ENCODE measurements around the gene PGAP1. TPM values are rescaled to one million over a fixed set of nuclear protein-coding genes. Genes with fewer than 3 reads are reported as not detected.

Gene PGAP1
- total and polyA plus RNA-seq, 4 experiments from 2014 or later: 0.43 to 9.1 (median 4.5) TPM

GRCh38 chr2:196839574-196839973 lies 86.9 kb downstream of the PGAP1 start:
- no peaks in the 10 kb centered on the region for H3K4me1 ChIP-seq (ENCODE audit: insufficient read depth, low read length)
- no peaks in the 10 kb centered on the region for H3K27me3 Mint-ChIP-seq
- no peak overlapping the region for H3K4me3 Mint-ChIP-seq
- no peak overlapping the region for H3K4me3 ChIP-seq (ENCODE audit: low read length in 2 of 2)
- intact Hi-C loops (cut with micrococcal nuclease): no loop called here
- no peak overlapping the region for H3K27ac ChIP-seq (ENCODE audit: low read depth, low read length)
- H3K9me3 Mint-ChIP-seq: no peaks in the 10 kb centered on the region
- H3K4me1 Mint-ChIP-seq: no peaks in the 10 kb centered on the region
- H3K27ac Mint-ChIP-seq: peak overlapping the region in 1 of 7 donors; percentile 3
- H3K9me3 ChIP-seq (ENCODE audit: control insufficient read depth in 1 of 2, low read length in 2 of 2): no peaks in the 10 kb centered on the region
- H3K36me3 Mint-ChIP-seq: peaks cover 21 to 25% of the 10 kb centered on the region in 2 donors
- ChIA-PET POLR2A (ENCODE audit: partially characterized antibody) (no interaction called here), CTCF (ENCODE audit: partially characterized antibody) (no interaction called here)
- H3K36me3 ChIP-seq (ENCODE audit: insufficient read depth, low read length): peaks cover 4% of the 10 kb centered on the region
- no peaks in the 10 kb centered on the region for H3K27me3 ChIP-seq (ENCODE audit: insufficient read depth, low read length)
- no peak for DNase-seq

- peaks cover 4% of the 10 kb centered on the region for H3K36me3 ChIP-seq (ENCODE audit: insufficient read depth, low read length)
- POLR2A ChIA-PET (ENCODE audit: partially characterized antibody): no interaction called here
- no peak for DNase-seq
- H3K4me1 Mint-ChIP-seq: no peaks in the 10 kb centered on the region
- no peaks in the 10 kb centered on the region for H3K9me3 ChIP-seq (ENCODE audit: control insufficient read depth in 1 of 2, low read length in 2 of 2)
- H3K9me3 Mint-ChIP-seq: no peaks in the 10 kb centered on the region
- no peak overlapping the region for H3K27ac Mint-ChIP-seq
- peaks cover 15 to 21% of the 10 kb centered on the region in 2 donors for H3K36me3 Mint-ChIP-seq
- no peaks in the 10 kb centered on the region for H3K27me3 Mint-ChIP-seq
- intact Hi-C loops (cut with micrococcal nuclease): no loop called here
- CTCF ChIA-PET (ENCODE audit: partially characterized antibody): no interaction called here
- H3K4me3 ChIP-seq (ENCODE audit: low read length in 2 of 2): no peak overlapping the region
- H3K4me3 Mint-ChIP-seq: no peak overlapping the region
- H3K27ac ChIP-seq (ENCODE audit: low read depth, low read length): no peak overlapping the region
- no peaks in the 10 kb centered on the region for H3K27me3 ChIP-seq (ENCODE audit: insufficient read depth, low read length)
- no peaks in the 10 kb centered on the region for H3K4me1 ChIP-seq (ENCODE audit: insufficient read depth, low read length)
These were observed 90.1 kb downstream of the PGAP1 start for GRCh38 chr2:196836440-196836839.

DNA sequence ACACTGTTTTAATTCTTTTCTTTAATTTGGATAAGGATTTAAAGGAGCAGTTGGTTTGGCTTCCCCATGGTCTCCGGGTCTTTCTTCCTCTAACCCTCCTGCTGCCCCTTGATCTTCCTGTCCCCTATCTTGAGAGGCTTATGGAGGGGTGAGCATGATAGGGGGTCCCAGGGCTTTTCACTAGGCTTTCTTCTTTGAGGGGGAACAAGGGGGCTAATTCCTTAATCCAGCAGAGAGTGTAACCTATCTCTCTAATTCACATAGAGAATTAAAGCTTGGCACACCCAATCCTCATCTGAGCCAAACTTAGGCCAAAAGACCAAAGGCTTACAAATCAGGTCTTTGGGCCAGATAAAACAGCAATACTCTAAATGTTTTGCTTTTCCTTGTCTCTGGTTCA lies 95.8 kb downstream of the PGAP1 start:
- no peak overlapping the region for H3K4me3 Mint-ChIP-seq
- no peaks in the 10 kb centered on the region for H3K27me3 ChIP-seq (ENCODE audit: insufficient read depth, low read length)
- no peaks in the 10 kb centered on the region for H3K4me1 ChIP-seq (ENCODE audit: insufficient read depth, low read length)
- H3K27ac ChIP-seq (ENCODE audit: low read depth, low read length): no peak overlapping the region
- H3K36me3 ChIP-seq (ENCODE audit: insufficient read depth, low read length): no peaks in the 10 kb centered on the region
- no peak for DNase-seq
- CTCF ChIA-PET (ENCODE audit: partially characterized antibody): no interaction called here
- no peaks in the 10 kb centered on the region for H3K36me3 Mint-ChIP-seq
- POLR2A ChIA-PET (ENCODE audit: partially characterized antibody): no interaction called here
- peaks cover 0 to 4% (median under 1%) of the 10 kb centered on the region in 4 donors for H3K4me1 Mint-ChIP-seq
- intact Hi-C loops (cut with micrococcal nuclease): no loop called here
- no peaks in the 10 kb centered on the region for H3K27me3 Mint-ChIP-seq
- no peaks in the 10 kb centered on the region for H3K9me3 Mint-ChIP-seq
- no peaks in the 10 kb centered on the region for H3K9me3 ChIP-seq (ENCODE audit: control insufficient read depth in 1 of 2, low read length in 2 of 2)
- no peak overlapping the region for H3K27ac Mint-ChIP-seq
- no peak overlapping the region for H3K4me3 ChIP-seq (ENCODE audit: low read length in 2 of 2)

- H3K9me3 ChIP-seq (ENCODE audit: control insufficient read depth in 1 of 2, low read length in 2 of 2): no peaks in the 10 kb centered on the region
- no peak overlapping the region for H3K4me3 Mint-ChIP-seq
- H3K27ac Mint-ChIP-seq: peak overlapping the region in 1 of 7 donors; percentile 71
- no peak overlapping the region for H3K27ac ChIP-seq (ENCODE audit: low read depth, low read length)
- H3K36me3 ChIP-seq (ENCODE audit: insufficient read depth, low read length): no peaks in the 10 kb centered on the region
- H3K36me3 Mint-ChIP-seq: no peaks in the 10 kb centered on the region
- H3K4me1 Mint-ChIP-seq: peaks cover 0 to 4% (median 1%) of the 10 kb centered on the region in 4 donors
- no peaks in the 10 kb centered on the region for H3K27me3 ChIP-seq (ENCODE audit: insufficient read depth, low read length)
- H3K4me1 ChIP-seq (ENCODE audit: insufficient read depth, low read length): no peaks in the 10 kb centered on the region
- CTCF ChIA-PET (ENCODE audit: partially characterized antibody): no interaction called here
- intact Hi-C loops (cut with micrococcal nuclease): no loop called here
- POLR2A ChIA-PET (ENCODE audit: partially characterized antibody): no interaction called here
- no peak overlapping the region for H3K4me3 ChIP-seq (ENCODE audit: low read length in 2 of 2)
- H3K9me3 Mint-ChIP-seq: no peaks in the 10 kb centered on the region
- H3K27me3 Mint-ChIP-seq: peaks cover 0 to 8% of the 10 kb centered on the region in 2 donors
- no peak for DNase-seq
These were observed 99.2 kb downstream of the PGAP1 start for GRCh38 chr2:196827356-196827755.

GRCh38 chr2:196823750-196824522 lies 102.6 kb downstream of the PGAP1 start:
- Histone ChIP-seq H3K27ac (ENCODE audit: low read depth, low read length) (no peak overlapping the region), H3K4me3 (ENCODE audit: low read length in 2 of 2) (no peak overlapping the region), H3K9me3 (ENCODE audit: control insufficient read depth in 1 of 2, low read length in 2 of 2) (no peaks in the 10 kb centered on the region), H3K4me1 (ENCODE audit: insufficient read depth, low read length) (no peaks in the 10 kb centered on the region), H3K36me3 (ENCODE audit: insufficient read depth, low read length) (no peaks in the 10 kb centered on the region), H3K27me3 (ENCODE audit: insufficient read depth, low read length) (no peaks in the 10 kb centered on the region)
- intact Hi-C loops (cut with micrococcal nuclease): no loop called here
- Mint-ChIP-seq H3K36me3 (peaks cover 0 to 5% of the 10 kb centered on the region in 2 donors), H3K9me3 (peaks cover 2 to 20% (median 12%) of the 10 kb centered on the region in 8 donors), H3K4me3 (no peak overlapping the region), H3K27me3 (peaks cover 11 to 31% of the 10 kb centered on the region in 2 donors), H3K4me1 (peaks cover 0 to 4% (median 1%) of the 10 kb centered on the region in 4 donors), H3K27ac (no peak overlapping the region)
- POLR2A ChIA-PET (ENCODE audit: partially characterized antibody): no interaction called here
- CTCF ChIA-PET (ENCODE audit: partially characterized antibody): no interaction called here
- no peak for DNase-seq

- Mint-ChIP-seq H3K9me3 (peaks cover 2 to 41% (median 26%) of the 10 kb centered on the region in 8 donors), H3K27ac (no peak overlapping the region), H3K4me3 (no peak overlapping the region), H3K36me3 (peaks cover 0 to 5% of the 10 kb centered on the region in 2 donors), H3K27me3 (peaks cover 19 to 32% of the 10 kb centered on the region in 2 donors), H3K4me1 (peaks cover 0 to 2% (median 0%) of the 10 kb centered on the region in 4 donors)
- CTCF ChIA-PET (ENCODE audit: partially characterized antibody): no interaction called here
- H3K36me3 ChIP-seq (ENCODE audit: insufficient read depth, low read length): no peaks in the 10 kb centered on the region
- POLR2A ChIA-PET (ENCODE audit: partially characterized antibody): no interaction called here
- no peak overlapping the region for H3K27ac ChIP-seq (ENCODE audit: low read depth, low read length)
- DNase-seq: no peak
- H3K4me3 ChIP-seq (ENCODE audit: low read length in 2 of 2): no peak overlapping the region
- no peaks in the 10 kb centered on the region for H3K9me3 ChIP-seq (ENCODE audit: control insufficient read depth in 1 of 2, low read length in 2 of 2)
- peaks cover 6% of the 10 kb centered on the region for H3K27me3 ChIP-seq (ENCODE audit: insufficient read depth, low read length)
- intact Hi-C loops (cut with micrococcal nuclease): no loop called here
- no peaks in the 10 kb centered on the region for H3K4me1 ChIP-seq (ENCODE audit: insufficient read depth, low read length)
These were observed 105.3 kb downstream of the PGAP1 start for GRCh38 chr2:196821195-196821594.

DNA sequence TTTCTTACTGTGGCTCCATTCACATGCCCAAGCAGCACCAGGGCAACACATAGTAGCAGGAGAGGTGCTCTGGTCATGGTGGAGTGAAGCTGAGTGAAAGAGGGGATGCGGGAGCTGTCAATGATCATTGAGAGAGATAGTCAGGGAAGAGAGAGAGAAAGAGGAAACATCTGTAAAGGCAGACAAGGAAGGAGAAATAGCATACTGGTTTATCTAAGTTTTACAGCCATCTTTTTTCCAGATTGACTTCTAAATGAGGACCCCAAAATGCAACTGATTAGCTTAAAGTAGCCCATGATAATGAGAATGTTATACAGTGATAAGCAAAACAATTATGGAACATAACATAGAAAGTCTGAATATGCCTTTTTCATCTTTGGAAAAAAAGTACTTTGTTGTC lies 117.2 kb downstream of the PGAP1 start, which contains the start of gene C2orf66:
C2orf66 (minus strand) TSS at position 96 of the 400 bp plus-strand sequence; CDS start at position 77, 19 bp downstream.
- POLR2A ChIA-PET (ENCODE audit: partially characterized antibody): no interaction called here
- Histone ChIP-seq H3K27me3 (ENCODE audit: insufficient read depth, low read length) (peaks cover 5% of the 10 kb centered on the region), H3K4me3 (ENCODE audit: low read length in 2 of 2) (no peak within 1 kb of the TSS), H3K27ac (ENCODE audit: low read depth, low read length) (no peak within 1 kb of the TSS), H3K36me3 (ENCODE audit: insufficient read depth, low read length) (no peaks in the 10 kb centered on the region), H3K9me3 (ENCODE audit: control insufficient read depth in 1 of 2, low read length in 2 of 2) (no peaks in the 10 kb centered on the region), H3K4me1 (ENCODE audit: insufficient read depth, low read length) (no peaks in the 10 kb centered on the region)
- no peak for DNase-seq
- H3K36me3 Mint-ChIP-seq: no peaks in the 10 kb centered on the region
- no peaks in the 10 kb centered on the region for H3K4me1 Mint-ChIP-seq
- H3K27me3 Mint-ChIP-seq: peaks cover 15 to 31% of the 10 kb centered on the region in 2 donors
- H3K9me3 Mint-ChIP-seq: peaks cover 0 to 6% (median 2%) of the 10 kb centered on the region in 8 donors
- intact Hi-C loops (cut with micrococcal nuclease): no loop called here
- no peak within 1 kb of the TSS for H3K4me3 Mint-ChIP-seq
- CTCF ChIA-PET (ENCODE audit: partially characterized antibody): no interaction called here
- no peak within 1 kb of the TSS for H3K27ac Mint-ChIP-seq

Data from CD4-positive, alpha-beta memory T cell (primary cell).